Measurements from ENCODE around the gene WFIKKN1. TPM values are rescaled to one million over a fixed set of nuclear protein-coding genes. Genes with fewer than 3 reads are reported as not detected.

Gene WFIKKN1
- total RNA-seq, 1 experiment from 2014 or later: 0.47 TPM

GRCh38 chr16:637081-638018 lies 6.6 kb downstream of the WFIKKN1 start:
- BruUV-seq (replicated peaks): no TSS peak
- ATAC-seq (peak; percentile 50), DNase-seq (ENCODE audit: low read depth, low spot score) (no peak)
- Histone ChIP-seq H3K4me2 (ENCODE audit: low read length) (peak overlapping the region; percentile 76), H3K27ac (ENCODE audit: low read depth, low read length) (peak overlapping the region; percentile 72), H3K4me1 (ENCODE audit: control insufficient read depth in 1 of 2, insufficient read depth in 2 of 2, low read length in 2 of 2) (peaks cover 0 to 14% of the 10 kb centered on the region in 2 experiments; a peak in 2 of 4 replicates), H3K9me2 (ENCODE audit: insufficient read depth) (no peaks in the 10 kb centered on the region), H3K9ac (ENCODE audit: low read length) (peak overlapping the region; percentile 81), H4K20me1 (ENCODE audit: insufficient read depth) (no peaks in the 10 kb centered on the region), H3K27me3 (ENCODE audit: insufficient read depth, low read length) (no peaks in the 10 kb centered on the region), H3K36me3 (ENCODE audit: control insufficient read depth in 1 of 2, insufficient read depth in 2 of 2, low read length in 2 of 2) (no peaks in the 10 kb centered on the region), H3K4me3 (replicated peaks in 1 of 2; ENCODE audit: low read depth in 1 of 2, low read length in 2 of 2) (peak overlapping the region; percentile 61 to 67), H2AFZ (ENCODE audit: low read depth, low read length, poor library complexity, severe bottlenecking) (no peak overlapping the region), H3K79me2 (ENCODE audit: insufficient read depth, low read length) (peaks cover 15% of the 10 kb centered on the region; the same call in 1 of the 2 replicates), H3K9me3 (ENCODE audit: control insufficient read depth in 1 of 2, insufficient read depth in 1 of 2, low read depth in 1 of 2, low read length in 2 of 2) (no peaks in the 10 kb centered on the region)
- intact Hi-C loops (cut with micrococcal nuclease): no loop called here
- ChIA-PET POLR2A (interaction anchor here (1.1 kb wide), 1 partner anchor 236 kb away, joined by 3 read pairs; the partner anchor contains the start of gene DECR2), RAD21 (ENCODE audit: low non-redundant PET in 1 of 2, low total read pairs in 2 of 2, uncharacterized antibody in 2 of 2, unreplicated experiment in 2 of 2) (no interaction called here), CTCF (no interaction called here)
- TF ChIP-seq ZBTB33 (IDR thresholded peaks at IDR 0.05; ENCODE audit: extremely low read depth, insufficient replicate concordance, low read length) (no peak), TCF7L2 (IDR thresholded peaks at IDR 0.05; ENCODE audit: borderline replicate concordance, extremely low read depth, insufficient read depth, insufficient read length) (no peak), SRF (IDR thresholded peaks at IDR 0.05; ENCODE audit: low read depth) (no peak), ZFX (IDR thresholded peaks at IDR 0.05) (no peak), MAX (IDR thresholded peaks at IDR 0.05) (no peak), CBX3 (IDR thresholded peaks at IDR 0.05; ENCODE audit: low read depth) (no peak), RAD21 (IDR thresholded peaks at IDR 0.05; ENCODE audit: low read depth) (no peak), REST (IDR thresholded peaks at IDR 0.05; ENCODE audit: low read depth) (no peak), FOSL1 (IDR thresholded peaks at IDR 0.05; ENCODE audit: low read depth) (no peak), POLR2AphosphoS5 (IDR thresholded peaks at IDR 0.05; ENCODE audit: low read depth, low read length) (no peak), EGR1 (IDR thresholded peaks at IDR 0.05; ENCODE audit: low read depth) (no peak), EZH2 (IDR thresholded peaks at IDR 0.05) (no peak), POLR2A (IDR thresholded peaks at IDR 0.05; ENCODE audit: borderline replicate concordance, extremely low read depth, insufficient read depth, insufficient read length) (no peak), SIN3A (IDR thresholded peaks at IDR 0.05; ENCODE audit: low read depth) (no peak), SP1 (IDR thresholded peaks at IDR 0.05; ENCODE audit: low read depth) (no peak), CEBPB (IDR thresholded peaks at IDR 0.05; ENCODE audit: low read depth) (no peak)
